Measurements from ENCODE around the gene LIMS2.

GRCh38 chr2:127712999-127713398 is 37.7 kb upstream of the LIMS2 start:
- TF ChIP-seq POLR2A (IDR thresholded peaks at IDR 0.05; ENCODE audit: low read length) (no peak), GATA1 (IDR thresholded peaks at IDR 0.05; ENCODE audit: low read depth, low read length) (no peak)

Data from erythroblast (primary cell).